ENCODE results near the gene DGKZ.
A peak's percentile ranks its signal among the peaks of the same experiment; 100 is the strongest.

Gene DGKZ

GRCh38 chr11:46326813-46327416 lies 20.3 kb upstream of the DGKZ start:
- DNase-seq (ENCODE audit: low read depth), result no peak

- no peak for DNase-seq (ENCODE audit: low read depth)
Observed at GRCh38 chr11:46327829-46328228, 19.4 kb upstream of the DGKZ start.

- no peak for DNase-seq (ENCODE audit: low read depth)
Observed at GRCh38 chr11:46330154-46330553, 17.1 kb upstream of the DGKZ start.

GRCh38 chr11:46330563-46331281 lies 16.5 kb upstream of the DGKZ start:
- DNase-seq (ENCODE audit: low read depth), result no peak

- DNase-seq (ENCODE audit: low read depth), result peak; percentile 29
Observed at GRCh38 chr11:46331282-46331984, 15.8 kb upstream of the DGKZ start.

GRCh38 chr11:46332093-46332567 lies 15.1 kb upstream of the DGKZ start:
- no peak for DNase-seq (ENCODE audit: low read depth)

- DNase-seq (ENCODE audit: low read depth), result peak; percentile 39
Observed at GRCh38 chr11:46332568-46333393, 14.5 kb upstream of the DGKZ start.

- no peak for DNase-seq (ENCODE audit: low read depth)
Observed at GRCh38 chr11:46333394-46333947, 13.8 kb upstream of the DGKZ start.

GRCh38 chr11:46334211-46334610 lies 13.1 kb upstream of the DGKZ start:
- DNase-seq (ENCODE audit: low read depth), result no peak

- DNase-seq (ENCODE audit: low read depth), result no peak
Observed at GRCh38 chr11:46335271-46335670, 12.0 kb upstream of the DGKZ start.

- DNase-seq (ENCODE audit: low read depth), result no peak
Observed at GRCh38 chr11:46335890-46336562, 11.2 kb upstream of the DGKZ start.

GRCh38 chr11:46336563-46337180 lies 10.6 kb upstream of the DGKZ start:
- DNase-seq (ENCODE audit: low read depth), result no peak

- DNase-seq (ENCODE audit: low read depth), result no peak
Observed at GRCh38 chr11:46337626-46338345, 9.5 kb upstream of the DGKZ start.

GRCh38 chr11:46338636-46338987 lies 8.7 kb upstream of the DGKZ start:
- no peak for DNase-seq (ENCODE audit: low read depth)

GRCh38 chr11:46338988-46339666 lies 8.1 kb upstream of the DGKZ start:
- no peak for DNase-seq (ENCODE audit: low read depth)

- DNase-seq (ENCODE audit: low read depth), result no peak
Observed at GRCh38 chr11:46339816-46340215, 7.4 kb upstream of the DGKZ start.

- DNase-seq (ENCODE audit: low read depth), result no peak
Observed at GRCh38 chr11:46341454-46341853, 5.8 kb upstream of the DGKZ start.

GRCh38 chr11:46342239-46342638 lies 5.0 kb upstream of the DGKZ start:
- DNase-seq (ENCODE audit: low read depth), result no peak

GRCh38 chr11:46343520-46343919 lies 3.7 kb upstream of the DGKZ start:
- DNase-seq (ENCODE audit: low read depth), result no peak

- no peak for DNase-seq (ENCODE audit: low read depth)
Observed at GRCh38 chr11:46345131-46345597, 2.1 kb upstream of the DGKZ start.
